GM10266 (cell line): Measurements from ENCODE around the gene MICOS13.

ENCODE experiments used
- DNase-seq: peaks from one replicate; pipeline ENCODE4 v3.0.0; 2012; ENCODE audit errors: extremely low spot score
- TF ChIP-seq, protein P1 (sequence below): IDR thresholded peaks from 2 replicates; pipeline ENCODE4 v1.5.1; 2012; ENCODE audit warnings: mild to moderate bottlenecking, low read depth; ENCODE audit not compliant: control insufficient read depth, insufficient read depth; ENCODE audit errors: missing control alignments

The MICOS13 gene

DNA sequence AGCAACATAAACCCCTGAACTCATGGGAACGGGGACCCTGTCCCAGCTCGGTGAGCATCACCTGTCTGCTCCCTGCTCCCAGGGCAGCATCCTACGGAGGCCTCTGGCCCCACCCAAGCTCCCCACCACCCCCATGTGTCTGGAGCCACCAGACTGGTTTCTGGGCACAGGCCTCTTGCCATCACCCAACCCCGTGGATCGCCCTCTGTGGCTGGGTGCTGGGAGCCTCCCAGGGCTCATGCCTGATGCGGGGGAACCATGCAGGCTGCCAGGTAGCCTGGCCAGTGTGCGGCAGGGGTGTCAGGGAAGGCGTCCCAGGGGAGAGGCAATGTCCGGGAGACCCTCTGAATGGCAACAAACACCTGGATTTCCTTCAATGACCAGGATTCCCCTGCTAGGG is 2.7 kb downstream of the MICOS13 start:
- no peak for DNase-seq
- TF ChIP-seq, protein P1, sequence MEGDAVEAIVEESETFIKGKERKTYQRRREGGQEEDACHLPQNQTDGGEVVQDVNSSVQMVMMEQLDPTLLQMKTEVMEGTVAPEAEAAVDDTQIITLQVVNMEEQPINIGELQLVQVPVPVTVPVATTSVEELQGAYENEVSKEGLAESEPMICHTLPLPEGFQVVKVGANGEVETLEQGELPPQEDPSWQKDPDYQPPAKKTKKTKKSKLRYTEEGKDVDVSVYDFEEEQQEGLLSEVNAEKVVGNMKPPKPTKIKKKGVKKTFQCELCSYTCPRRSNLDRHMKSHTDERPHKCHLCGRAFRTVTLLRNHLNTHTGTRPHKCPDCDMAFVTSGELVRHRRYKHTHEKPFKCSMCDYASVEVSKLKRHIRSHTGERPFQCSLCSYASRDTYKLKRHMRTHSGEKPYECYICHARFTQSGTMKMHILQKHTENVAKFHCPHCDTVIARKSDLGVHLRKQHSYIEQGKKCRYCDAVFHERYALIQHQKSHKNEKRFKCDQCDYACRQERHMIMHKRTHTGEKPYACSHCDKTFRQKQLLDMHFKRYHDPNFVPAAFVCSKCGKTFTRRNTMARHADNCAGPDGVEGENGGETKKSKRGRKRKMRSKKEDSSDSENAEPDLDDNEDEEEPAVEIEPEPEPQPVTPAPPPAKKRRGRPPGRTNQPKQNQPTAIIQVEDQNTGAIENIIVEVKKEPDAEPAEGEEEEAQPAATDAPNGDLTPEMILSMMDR: no peak

DNA sequence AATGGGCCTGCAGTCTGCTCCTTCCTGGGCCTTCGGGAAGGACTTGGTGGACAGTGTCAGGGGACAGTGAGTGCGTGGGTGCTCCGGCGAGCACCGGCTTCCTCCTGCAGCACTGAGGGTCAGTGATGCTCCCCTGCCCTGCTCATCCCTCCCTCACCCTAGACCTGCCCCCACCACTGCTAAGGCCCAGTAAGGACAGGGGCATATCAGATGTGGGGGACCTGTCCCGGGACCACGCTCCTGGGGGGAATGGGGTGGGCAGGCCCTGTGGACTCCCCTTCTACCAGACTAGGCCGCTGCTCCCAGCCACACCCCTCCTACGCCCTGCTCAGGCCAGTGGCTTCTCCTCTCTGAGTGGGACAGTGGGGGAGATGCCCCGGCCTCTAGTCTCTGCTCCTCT is 3.2 kb downstream of the MICOS13 start:
- TF ChIP-seq, protein P1: no peak
- DNase-seq: no peak

DNA sequence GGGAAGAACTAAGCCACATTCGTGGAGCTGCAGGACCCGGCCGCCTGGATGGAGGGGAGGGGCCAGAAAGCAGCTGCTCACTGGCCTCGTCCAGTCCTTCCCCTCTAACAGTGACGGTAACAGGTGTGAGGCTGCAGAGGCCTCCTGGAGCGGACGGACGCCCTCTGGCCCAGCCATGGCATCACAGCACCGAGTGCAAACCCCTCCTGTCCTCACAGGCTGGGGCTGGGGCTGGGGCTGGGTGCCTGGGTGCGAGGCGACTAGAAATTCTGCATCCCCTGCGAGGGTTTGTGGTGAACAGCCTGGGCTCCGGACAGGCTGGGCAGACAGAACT is 3.6 kb downstream of the MICOS13 start:
- TF ChIP-seq, protein P1: no peak
- no peak for DNase-seq

DNA sequence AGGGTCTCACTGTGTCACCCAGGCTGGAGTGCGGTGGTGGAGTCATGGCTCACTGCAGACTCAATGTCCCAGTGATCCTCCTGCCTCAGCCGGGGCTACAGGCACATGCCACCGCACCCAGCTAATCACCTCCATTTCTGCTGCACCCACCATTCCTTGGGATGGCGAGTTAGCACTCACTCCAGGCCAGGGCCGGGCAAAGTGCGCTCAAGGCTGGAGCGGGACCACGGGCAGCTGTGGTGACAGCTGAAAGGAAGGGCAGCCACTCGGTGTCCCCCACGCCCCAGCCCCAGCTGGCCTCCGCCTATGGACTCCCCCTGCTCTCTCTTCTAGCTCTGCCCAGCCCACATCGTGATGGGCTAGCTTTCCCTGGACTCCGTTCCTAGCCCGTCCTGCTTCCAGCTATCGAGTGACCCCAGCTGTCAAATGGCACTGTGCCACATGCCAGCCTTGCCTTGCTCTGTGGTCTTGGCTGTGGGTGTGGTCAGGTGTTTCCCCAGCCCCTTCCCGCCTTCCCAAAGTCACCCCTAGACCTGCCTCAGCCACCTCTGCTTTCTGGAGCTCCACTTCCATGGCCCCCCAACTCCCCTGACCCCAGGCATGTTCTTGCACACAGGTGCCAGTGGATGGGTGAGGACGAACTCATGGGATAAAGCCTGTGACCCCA is 4.1 kb downstream of the MICOS13 start:
- TF ChIP-seq, protein P1: no peak
- no peak for DNase-seq

DNA sequence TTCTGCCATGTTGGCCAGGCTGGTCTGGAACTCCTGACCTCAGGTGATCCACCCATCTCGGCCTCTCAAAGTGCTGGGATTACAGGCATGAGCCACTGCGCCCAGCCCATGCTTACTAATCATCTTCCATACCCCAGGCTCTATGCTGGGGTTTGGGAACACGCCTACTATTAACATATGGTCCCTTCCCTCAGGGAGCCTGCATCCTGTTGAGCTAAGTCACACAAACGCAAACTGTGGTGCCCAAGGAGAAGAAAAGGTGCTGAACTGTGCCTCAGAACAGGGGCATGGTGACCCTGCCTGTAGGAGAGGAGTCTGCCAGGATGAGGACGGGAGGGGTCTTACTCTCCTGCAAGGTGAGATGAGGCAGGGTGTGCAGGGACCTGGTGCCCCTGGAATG is 5.6 kb downstream of the MICOS13 start:
- no peak for DNase-seq
- TF ChIP-seq, protein P1: no peak

DNA sequence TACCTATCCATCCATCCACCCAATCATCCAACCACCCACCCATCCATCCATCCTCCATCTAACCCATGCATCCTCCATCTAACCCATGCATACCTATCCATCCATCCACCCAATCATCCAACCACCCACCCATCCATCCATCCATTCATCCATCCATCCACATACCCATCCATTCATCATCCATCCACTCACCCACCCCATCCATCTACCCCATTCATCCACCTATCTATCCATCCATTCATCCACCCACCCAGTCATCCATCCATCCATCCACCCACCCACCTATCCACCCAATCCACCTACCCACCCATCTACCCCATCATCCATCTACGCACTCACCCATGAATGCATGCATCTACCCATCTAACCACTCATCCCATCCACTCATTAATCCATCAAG is 6.6 kb downstream of the MICOS13 start:
- DNase-seq: no peak
- TF ChIP-seq, protein P1: no peak

DNA sequence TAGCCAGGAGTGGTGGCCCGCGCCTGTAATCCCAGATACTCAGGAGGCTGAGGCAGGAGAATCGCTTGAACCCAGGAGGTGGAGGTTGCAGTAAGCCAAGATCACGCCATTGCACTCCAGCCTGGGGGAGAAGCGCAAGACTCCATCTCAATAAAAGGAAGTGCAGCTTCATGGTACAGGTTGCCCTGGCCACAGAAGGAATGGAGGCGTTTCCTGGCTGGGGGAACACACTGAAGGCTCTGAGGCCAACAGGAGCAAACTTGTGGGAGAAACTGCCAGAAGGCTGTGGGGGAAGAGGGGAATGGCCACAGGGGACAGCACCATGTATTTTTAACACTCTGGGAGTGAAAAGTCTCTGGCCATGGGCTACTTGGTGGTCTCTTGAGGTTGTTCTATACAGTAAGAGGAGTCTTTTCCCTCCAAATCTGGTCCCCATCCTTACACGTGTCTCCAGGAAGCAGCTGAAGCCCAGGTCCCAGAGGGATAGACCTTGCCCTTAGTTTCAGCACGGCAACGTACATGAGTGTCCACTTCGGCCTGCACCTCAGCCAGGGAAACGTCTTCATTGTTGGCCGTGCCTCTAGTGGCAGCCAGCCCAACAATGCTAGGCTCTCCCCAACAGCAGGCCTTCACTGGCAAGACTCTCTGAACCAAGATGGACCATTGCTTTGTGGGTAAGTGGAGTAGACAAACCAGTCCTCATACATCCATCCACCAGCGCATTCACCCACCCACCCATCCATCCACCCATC is 7.4 kb downstream of the MICOS13 start:
- DNase-seq: no peak
- TF ChIP-seq, protein P1: no peak
